Fibroblast of lung (primary cell): ENCODE data around the gene H6PD.

ENCODE experiments used
- CTCF ChIP-seq, 2 donors: IDR thresholded peaks in 1 of 2; conservative IDR thresholded peaks in 1 of 2; 1 replicate in 1 of 2; 2 replicates in 1 of 2; pipeline ENCODE4 v1.5.1; 2011 to 2012; ENCODE audit warnings: low read length in 2 of 2, control low read depth in 1 of 2, inconsistent platforms in 1 of 2, low read depth in 1 of 2, mild to moderate bottlenecking in 1 of 2
- EZH2 ChIP-seq: IDR thresholded peaks from 2 replicates; pipeline ENCODE4 v1.5.1; 2012; ENCODE audit warnings: low read length, control low read depth, mild to moderate bottlenecking; ENCODE audit errors: missing control alignments

DNA sequence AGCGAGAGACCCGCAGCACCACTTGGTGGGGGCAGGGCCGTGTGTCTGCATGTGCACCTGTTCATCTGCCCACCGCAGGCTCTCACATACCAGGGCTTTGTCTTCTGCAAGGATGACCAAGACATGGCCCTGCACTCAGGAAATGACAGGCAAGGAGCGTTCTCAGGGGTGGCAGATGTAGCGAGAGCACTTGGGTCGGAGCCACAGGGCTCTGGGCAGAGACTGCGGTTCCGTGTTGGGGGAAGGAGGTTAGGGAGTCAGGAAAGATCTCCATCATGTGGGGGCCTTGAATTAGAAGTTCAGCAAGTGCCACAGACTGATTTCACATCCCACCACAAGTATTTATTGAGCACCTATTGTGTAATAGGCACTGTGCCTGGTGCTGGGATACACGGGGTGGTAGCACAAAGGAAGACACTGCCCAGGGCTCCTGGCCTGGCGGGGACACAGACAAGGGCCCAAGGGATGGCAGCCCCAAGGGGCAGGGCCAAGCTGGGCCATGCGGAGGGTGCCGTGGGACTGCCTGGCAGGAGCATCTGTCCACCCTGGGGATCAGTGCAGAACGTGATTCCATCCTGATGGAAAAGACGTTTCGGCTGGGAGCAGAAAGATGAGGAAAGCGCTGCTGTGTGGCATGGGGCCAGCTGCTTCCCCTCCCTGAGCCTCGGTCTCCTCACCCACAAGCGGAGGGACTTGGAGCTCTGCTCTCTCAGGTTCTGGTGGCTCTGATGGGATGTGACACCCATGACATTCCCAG lies 46.7 kb downstream of the H6PD start:
- TF ChIP-seq CTCF (conservative IDR thresholded peaks at IDR 0.05 in 1 of 2, IDR thresholded peaks at IDR 0.05 in 1 of 2; ENCODE audit: low read depth in 1 of 2, low read length in 2 of 2) (no peak), EZH2 (no peak)
